ENCODE results near the gene C1S. TPM values are rescaled to one million over a fixed set of nuclear protein-coding genes. Genes with fewer than 3 reads are reported as not detected.

The C1S gene
- total RNA-seq, 2 experiments from 2014 or later, result 3.6 to 5.2 TPM

DNA sequence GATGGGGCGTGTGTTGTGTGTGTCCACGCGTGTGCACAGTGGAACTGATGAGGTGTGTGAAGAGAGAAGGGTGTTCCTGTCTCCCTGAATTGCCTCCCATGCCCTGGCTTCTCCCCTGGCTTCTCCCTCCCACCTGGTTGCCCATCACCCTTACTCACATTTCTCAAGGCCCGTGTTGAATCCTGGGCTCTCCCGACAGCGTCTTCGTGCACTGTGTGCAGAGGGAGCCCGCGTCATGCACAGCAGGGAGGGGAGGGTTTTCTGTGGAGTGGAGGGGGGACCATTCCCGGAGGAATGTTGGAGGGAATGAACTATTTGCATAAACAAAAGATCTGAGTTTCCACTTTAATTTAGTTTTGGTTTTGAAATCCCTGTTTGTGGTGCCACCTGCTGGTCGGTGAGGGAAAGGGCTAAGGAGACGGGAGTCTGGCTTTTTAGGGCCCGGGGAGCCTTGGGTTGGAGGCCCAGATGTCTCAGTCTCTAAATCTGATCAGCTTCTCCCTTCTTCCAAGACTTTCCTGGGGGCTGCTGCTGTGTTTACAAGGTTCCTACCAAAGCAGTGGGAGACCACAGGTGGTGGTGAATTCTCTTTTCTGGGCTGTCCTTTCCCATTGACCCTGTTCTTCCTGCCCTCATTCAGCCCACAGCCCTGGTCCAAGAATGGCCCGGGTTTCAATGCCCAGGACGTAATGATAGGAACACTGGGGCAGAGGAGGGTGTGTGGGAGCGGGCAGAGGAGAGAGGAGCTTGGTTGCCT, 31.9 kb downstream of the C1S start, which contains the start of gene C1R:
TSS of gene C1R (minus strand) at position 217 of the 757 bp plus-strand sequence. CDS start at position 160, 57 bp downstream.
- ChIA-PET POLR2A (interaction anchor here (1.3 kb wide), 1 partner anchor 148 kb away, joined by 5 read pairs; the partner anchor contains the start of genes C12orf57 and RNU7-1), CTCF (ENCODE audit: unreplicated experiment) (no interaction called here)
- no peaks in the 10 kb centered on the region for H3K36me3 ChIP-seq (ENCODE audit: insufficient read depth, low read length)
- H3K9me2 ChIP-seq (ENCODE audit: insufficient read depth, low read length), result no peaks in the 10 kb centered on the region
- no peak within 1 kb of the TSS for H3K4me3 ChIP-seq (ENCODE audit: low read depth, low read length, poor library complexity, severe bottlenecking)
- DNase-seq (ENCODE audit: low spot score), result peak; percentile 59
- peak within 1 kb of the TSS; percentile 38; the same call in 1 of the 2 replicates for H3K4me2 ChIP-seq (ENCODE audit: low read length)
- no peaks in the 10 kb centered on the region for H3K9me3 ChIP-seq (ENCODE audit: low read length)
- TF ChIP-seq EZH2phosphoT487 (IDR thresholded peaks at IDR 0.05; ENCODE audit: borderline replicate concordance, low read depth, low read length), result no peak
- TF ChIP-seq, protein P1, sequence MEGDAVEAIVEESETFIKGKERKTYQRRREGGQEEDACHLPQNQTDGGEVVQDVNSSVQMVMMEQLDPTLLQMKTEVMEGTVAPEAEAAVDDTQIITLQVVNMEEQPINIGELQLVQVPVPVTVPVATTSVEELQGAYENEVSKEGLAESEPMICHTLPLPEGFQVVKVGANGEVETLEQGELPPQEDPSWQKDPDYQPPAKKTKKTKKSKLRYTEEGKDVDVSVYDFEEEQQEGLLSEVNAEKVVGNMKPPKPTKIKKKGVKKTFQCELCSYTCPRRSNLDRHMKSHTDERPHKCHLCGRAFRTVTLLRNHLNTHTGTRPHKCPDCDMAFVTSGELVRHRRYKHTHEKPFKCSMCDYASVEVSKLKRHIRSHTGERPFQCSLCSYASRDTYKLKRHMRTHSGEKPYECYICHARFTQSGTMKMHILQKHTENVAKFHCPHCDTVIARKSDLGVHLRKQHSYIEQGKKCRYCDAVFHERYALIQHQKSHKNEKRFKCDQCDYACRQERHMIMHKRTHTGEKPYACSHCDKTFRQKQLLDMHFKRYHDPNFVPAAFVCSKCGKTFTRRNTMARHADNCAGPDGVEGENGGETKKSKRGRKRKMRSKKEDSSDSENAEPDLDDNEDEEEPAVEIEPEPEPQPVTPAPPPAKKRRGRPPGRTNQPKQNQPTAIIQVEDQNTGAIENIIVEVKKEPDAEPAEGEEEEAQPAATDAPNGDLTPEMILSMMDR (conservative IDR thresholded peaks at IDR 0.05; ENCODE audit: low read length), result peak; percentile 87
- no TSS peak for BruUV-seq (replicated peaks)
- no peak within 1 kb of the TSS for H3K27ac ChIP-seq (ENCODE audit: low read depth, low read length, poor library complexity, severe bottlenecking)
- no peaks in the 10 kb centered on the region for H4K20me1 ChIP-seq (ENCODE audit: insufficient read depth, low read length)
- no peaks in the 10 kb centered on the region for H3K79me2 ChIP-seq (ENCODE audit: insufficient read depth, low read depth, low read length)
- peaks cover 3% of the 10 kb centered on the region for H3K4me1 ChIP-seq (ENCODE audit: insufficient read depth, low read length, poor library complexity, severe bottlenecking)
- H2AFZ ChIP-seq (ENCODE audit: low read length), result 0 out of 2 replicates have a peak within 1 kb of the TSS, but pooled peaks have one; percentile 21
- intact Hi-C loops (cut with micrococcal nuclease; ENCODE audit: unreplicated experiment), result loop anchor here (1.0 to 5.0 kb wide), 4 partner anchors 20 to 225 kb away; partner anchors contain the start of genes C12orf57 and TPI1

DNA sequence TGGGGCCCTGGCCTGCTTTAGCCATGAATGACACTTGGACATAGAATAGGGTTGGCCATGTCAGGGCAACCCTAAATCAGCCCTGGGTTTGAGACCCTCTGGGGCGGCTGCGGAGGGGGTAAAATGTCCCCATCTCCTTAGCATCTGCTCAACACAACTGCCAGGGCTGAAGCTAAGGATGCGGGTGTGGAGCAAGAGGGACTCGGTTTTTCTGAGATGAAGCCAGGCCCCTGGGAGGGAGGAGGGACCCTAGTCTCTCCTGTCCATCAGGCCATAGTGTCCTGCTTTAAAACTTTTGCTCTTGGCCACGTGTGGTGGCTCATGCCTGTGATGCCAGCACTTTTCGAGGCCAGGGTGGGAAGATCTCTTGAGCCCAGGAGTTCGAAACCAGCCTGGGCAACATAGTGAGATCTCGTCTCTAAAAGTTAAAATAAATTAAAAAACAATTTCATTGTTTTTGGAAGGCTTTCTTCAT, 32.5 kb downstream of the C1S start:
- Histone ChIP-seq H3K4me2 (ENCODE audit: low read length) (no peak overlapping the region), H4K20me1 (ENCODE audit: insufficient read depth, low read length) (no peaks in the 10 kb centered on the region), H3K9me3 (ENCODE audit: low read length) (no peaks in the 10 kb centered on the region), H3K79me2 (ENCODE audit: insufficient read depth, low read depth, low read length) (no peaks in the 10 kb centered on the region), H3K4me1 (ENCODE audit: insufficient read depth, low read length, poor library complexity, severe bottlenecking) (peaks cover 3% of the 10 kb centered on the region), H3K36me3 (ENCODE audit: insufficient read depth, low read length) (no peaks in the 10 kb centered on the region), H2AFZ (ENCODE audit: low read length) (0 out of 2 replicates have a peak overlapping the region, but pooled peaks have one; percentile 21), H3K27ac (ENCODE audit: low read depth, low read length, poor library complexity, severe bottlenecking) (no peak overlapping the region), H3K4me3 (ENCODE audit: low read depth, low read length, poor library complexity, severe bottlenecking) (no peak overlapping the region), H3K9me2 (ENCODE audit: insufficient read depth, low read length) (no peaks in the 10 kb centered on the region)
- POLR2A ChIA-PET, result interaction anchor here (1.3 kb wide), 1 partner anchor 149 kb away, joined by 5 read pairs; the partner anchor contains the start of genes C12orf57 and RNU7-1
- BruUV-seq (replicated peaks), result no TSS peak
- CTCF ChIA-PET (ENCODE audit: unreplicated experiment), result interaction anchor here (0.8 kb wide), 1 partner anchor 20 kb away, joined by 4 read pairs; no protein-coding TSS in a partner anchor
- intact Hi-C loops (cut with micrococcal nuclease; ENCODE audit: unreplicated experiment), result loop anchor here (1.0 to 5.0 kb wide), 4 partner anchors 20 to 226 kb away; partner anchors contain the start of genes C12orf57 and TPI1
- DNase-seq (ENCODE audit: low spot score), result no peak
- TF ChIP-seq, protein P1 (conservative IDR thresholded peaks at IDR 0.05; ENCODE audit: low read length), result no peak
- TF ChIP-seq EZH2phosphoT487 (IDR thresholded peaks at IDR 0.05; ENCODE audit: borderline replicate concordance, low read depth, low read length), result no peak

Data from OCI-LY7 (cell line).